HG03097 (cell line): ENCODE results near the gene CERS3.
"Not testable (repeated sequence)": the region's sequence is repeated elsewhere in the genome, so short reads cannot be mapped to it uniquely, and the experiment has no call there.

Experiments
- ATAC-seq: cut with Tn5 transposase; IDR thresholded peaks from one replicate; pipeline ENCODE4 v1.9.1; 2021; ENCODE audit not compliant: unreplicated experiment, low FRiP score

The CERS3 gene

DNA sequence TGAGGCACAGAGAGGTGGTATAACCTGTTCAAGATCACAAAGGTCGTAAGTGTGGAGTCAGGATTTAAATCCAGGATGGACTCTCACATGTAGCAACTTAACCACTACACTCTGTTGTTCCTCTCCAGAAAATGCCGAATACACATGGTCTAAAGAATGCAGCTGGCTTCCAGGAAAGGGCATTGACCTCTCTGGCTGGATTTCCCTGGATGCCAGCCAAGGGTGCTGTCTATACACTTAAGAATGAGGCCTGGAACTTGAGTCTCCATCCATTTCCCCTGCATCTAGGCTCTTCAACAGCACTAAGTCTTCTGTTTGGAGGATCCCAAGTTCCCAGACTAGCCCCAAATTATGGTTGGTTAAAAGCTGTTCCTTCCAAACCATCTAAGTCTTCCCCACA is 60.5 kb downstream of the CERS3 start:
- ATAC-seq, result no peak

DNA sequence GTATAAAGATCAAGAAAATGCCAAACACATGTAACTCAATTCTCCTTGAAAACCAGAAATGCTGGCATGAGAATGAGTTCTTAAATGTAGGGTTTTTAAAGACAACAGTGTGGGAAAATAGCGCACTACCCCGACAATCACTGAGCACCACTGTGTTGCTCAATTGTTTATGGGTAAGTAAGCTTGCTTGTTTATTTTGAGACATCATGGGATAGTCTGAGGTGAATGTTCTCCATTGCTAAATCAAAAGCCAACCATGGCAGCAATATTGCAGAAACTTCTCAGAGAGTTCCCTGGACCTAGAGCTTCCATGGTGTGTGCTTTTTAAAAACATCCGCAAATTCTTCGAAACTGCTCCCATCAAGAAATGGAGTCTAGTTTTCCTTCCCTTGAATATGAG is 62.7 kb downstream of the CERS3 start:
- no peak for ATAC-seq

DNA sequence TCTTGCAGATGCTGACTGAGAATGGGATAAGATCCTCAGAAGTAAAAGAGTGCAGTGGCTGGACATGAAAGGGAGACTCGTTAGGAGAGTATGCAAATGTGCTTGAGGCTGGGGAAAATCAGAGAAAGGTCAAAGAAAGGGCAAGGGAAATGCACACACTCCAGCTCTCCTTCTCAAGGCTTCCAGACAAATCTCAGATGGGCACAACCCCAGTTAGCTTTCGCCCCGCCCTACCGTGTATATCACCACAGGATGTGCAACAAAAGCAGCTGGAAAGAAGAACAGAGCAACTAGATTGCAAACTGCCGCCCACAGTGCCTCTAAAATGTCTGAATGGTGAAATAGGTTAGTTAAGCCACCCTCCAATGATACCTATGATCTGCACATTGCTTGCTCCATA is 63.9 kb downstream of the CERS3 start:
- no peak for ATAC-seq

DNA sequence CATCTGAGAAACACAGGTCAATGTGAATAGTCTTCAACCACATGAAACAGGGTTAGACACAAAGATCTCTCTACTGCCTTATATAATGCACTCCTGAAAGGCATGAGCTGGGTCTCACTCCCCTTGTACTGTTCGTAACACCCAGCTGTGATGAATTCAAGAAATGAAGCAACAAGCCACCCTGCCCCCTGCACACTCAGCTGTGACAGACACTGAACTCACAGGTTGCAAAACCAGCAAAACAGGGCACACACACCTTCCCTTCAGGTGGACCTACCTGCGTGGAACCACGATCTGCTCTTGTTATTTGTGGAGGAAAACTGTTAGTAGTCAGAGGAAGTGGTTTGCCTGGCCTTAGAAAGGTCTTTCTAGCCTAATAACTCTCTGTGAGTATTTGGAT is 64.5 kb downstream of the CERS3 start:
- ATAC-seq, result no peak

DNA sequence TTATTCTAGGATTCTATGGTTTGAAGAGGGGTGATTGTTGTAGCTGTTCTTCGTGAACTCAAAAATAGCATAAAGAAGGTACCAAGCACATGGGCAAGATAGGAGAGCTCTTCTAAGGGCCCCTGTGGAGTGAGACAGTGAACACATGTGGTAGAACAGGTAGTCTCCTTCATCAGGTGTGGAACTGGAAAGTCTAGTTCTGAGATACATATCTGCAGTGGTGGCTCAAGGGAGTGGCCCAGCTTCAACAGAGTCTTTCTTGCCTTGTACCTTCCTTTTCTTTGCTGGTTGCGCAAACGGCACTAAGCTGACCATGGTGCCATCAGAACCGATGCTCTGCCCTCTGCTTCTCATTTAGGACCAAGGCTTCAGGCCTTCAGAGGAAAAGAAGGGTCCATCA is 65.2 kb downstream of the CERS3 start:
- no peak for ATAC-seq

DNA sequence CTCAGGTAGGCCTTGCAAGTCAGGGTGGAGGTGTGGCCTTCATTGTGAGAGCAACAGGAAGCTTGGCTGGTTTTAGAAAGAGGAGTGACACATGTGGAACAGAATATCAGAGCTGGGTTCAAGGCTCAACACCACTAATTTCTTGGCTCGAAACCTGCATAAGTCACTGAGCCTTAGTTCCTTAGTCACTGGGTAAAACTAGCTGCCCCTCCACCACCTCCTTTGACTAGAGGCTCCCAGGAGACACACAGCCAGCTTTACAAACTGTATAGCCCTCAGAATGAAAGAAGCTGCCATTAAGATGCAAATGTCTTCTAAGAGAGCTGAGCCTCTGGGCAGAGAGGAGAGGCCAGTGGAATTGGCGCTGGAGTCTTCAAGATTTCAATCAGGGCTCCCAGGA is 67.7 kb downstream of the CERS3 start:
- ATAC-seq, result no peak

DNA sequence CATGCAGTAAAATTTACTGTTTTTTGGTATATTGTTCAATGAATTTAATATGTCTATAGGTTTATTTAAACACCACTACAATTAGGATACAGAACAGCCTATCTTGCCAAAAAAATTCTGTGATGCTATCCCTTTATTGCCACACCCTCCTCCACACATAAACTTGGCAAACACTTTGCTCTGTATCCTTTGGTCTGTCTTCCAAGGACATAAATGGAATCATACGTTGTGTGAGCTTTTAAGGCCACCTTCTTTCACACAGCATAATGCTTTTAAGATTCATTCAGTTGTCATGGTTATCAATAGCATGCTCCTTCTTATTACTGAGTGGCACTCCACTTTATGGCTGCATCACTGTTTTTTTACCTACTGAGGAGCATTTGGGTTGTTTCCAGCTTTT is 71.5 kb downstream of the CERS3 start:
- ATAC-seq, result no peak

DNA sequence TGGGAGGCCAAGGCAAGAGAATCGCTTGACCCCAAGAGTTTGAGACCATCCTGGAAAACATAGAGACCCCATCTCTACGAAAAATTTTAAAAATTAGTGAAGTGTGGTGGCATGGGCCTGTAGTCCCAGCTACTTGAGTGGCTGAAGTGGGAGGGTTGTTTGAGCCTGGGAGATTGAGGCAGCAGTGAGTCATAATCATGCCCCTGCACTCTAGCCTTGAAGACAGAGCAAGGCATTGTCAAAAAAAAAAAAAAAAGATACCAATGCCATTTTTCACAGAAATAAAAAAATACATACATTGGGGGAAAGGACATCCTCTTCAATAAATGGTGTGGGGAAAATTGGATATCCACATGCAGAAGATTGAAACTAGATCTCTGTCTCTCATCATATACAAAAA is 74.6 kb downstream of the CERS3 start:
- no peak for ATAC-seq

DNA sequence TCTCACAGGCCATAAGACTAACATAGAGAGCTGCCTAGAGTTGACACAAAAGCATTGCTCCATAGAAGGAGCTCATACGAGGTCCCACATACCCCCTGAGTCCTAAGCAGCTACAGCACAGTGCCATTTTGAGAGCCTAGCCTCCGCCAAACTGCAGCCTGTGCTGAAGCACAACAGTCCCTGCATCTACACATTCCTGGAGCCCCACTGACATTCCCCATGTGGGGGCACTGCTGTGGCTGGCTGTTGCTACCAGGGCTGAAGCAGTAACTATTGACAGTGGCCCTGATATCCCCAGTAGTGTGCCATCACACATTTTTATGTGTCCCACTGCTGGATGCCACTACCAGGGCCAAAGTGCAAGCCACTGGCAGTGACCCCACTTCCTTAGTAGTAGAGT is 80.3 kb downstream of the CERS3 start:
- ATAC-seq, result no peak

DNA sequence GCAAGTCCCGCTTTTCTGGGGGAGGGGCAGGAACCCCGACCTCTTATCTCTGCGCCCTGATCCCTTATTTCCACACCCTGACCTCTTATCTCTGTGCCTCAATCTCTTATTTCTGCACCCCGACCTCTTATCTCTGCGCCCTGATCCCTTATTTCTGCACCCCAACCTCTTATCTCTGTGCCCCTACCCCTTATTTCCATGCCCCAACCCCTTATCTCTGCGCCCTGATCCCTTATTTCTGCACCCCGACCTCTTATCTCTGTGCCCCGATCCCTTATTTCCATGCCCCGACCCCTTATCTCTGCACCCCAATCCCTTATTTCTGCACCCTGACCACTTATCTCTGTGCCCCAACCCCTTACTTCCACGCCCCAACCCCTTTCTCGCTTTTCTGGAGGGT is 87.7 kb downstream of the CERS3 start:
- ATAC-seq, result not testable (repeated sequence)

DNA sequence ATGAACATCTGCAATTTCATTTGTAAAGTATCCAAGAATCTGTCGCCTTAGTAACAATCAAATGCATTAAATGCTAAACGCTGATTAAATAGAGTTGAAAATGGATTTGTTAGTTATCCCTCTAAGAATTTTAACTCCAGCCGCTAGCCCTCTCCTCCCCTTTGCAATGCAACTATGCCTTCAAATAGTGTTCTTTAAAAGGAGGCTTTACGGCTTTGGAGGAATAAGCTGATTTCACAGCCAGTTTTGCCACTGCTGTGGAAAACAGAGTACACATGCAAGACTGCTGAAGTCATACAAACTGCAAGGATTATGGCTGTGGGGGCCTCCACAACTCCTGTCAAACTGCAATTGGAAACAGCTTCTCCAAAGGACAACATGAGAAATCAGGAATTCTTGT is 89.2 kb downstream of the CERS3 start:
- no peak for ATAC-seq

DNA sequence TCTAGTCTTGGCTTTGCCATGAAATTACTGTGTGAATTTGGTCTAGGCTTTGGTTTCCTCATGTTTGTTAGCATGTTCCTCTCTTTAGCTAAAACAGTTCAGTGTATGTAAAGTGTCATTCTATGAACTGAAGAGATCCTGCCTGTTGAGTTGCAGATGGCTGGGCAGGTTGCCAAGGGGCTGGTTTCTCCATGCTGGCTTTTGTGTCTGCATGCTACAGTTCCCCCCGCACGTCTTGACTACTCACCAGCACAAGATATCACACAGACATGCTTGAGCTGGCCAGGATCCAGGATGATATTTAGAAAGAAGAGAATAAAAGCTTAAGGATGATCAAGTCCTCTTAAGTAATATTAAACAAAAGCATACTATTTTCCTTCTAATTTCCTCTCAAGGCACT is 90.2 kb downstream of the CERS3 start:
- no peak for ATAC-seq

DNA sequence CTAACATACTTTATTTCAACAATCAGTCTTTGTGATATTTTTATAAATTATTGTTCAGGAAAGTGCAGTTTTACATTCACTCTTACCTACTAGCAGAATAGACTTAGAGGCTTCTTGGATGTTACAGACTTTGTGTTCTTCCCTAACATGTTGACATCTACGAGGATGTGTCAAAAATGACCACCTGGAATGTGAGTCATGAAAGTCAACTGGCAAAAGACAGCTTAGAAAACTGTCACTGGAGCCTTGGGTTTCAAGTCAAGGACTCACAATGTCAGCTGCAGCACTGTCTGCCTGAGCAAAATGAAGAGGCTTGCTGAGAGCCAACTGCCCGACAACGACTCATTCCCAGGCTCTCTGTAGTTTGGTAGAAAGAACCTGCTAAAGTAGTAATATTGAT is 91.5 kb downstream of the CERS3 start:
- no peak for ATAC-seq

DNA sequence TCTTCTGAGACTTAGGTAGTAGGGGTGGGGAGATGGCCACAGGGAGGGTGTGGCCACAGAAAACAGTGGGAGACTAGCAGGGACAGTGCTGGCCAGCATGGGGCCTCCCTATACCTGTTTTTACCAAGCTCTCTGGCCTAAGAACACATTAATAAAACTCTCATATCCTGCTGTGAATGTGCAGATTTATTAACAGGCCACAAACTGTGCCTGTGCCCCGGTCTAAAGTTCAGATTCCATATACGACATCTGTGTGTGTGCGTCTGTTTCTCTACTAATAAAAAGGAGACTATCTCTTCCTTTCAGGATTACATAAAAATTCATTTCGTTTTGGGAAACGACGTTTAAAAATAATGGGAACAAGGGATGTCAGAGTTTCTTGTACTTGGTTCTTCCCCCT is 94.2 kb downstream of the CERS3 start:
- ATAC-seq, result no peak

DNA sequence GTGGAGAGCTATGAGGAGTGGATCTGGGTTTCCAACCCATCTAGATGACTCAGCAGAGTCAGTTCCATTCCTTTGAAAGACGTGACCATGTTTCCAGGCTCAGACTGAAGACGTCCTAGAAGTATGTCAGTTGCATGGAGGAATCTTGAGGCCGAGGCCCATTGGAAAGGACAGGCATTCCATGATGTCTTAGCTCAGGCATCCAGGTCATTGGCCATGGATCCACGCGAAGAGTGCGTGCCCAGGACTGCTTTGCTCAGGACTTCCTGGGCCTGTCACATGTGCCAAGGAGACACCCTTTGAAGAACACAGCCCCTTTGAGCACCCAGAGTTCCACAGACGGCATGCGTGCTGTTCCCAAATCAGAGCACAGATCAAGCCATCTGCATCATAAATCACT is 94.7 kb downstream of the CERS3 start:
- ATAC-seq, result no peak

DNA sequence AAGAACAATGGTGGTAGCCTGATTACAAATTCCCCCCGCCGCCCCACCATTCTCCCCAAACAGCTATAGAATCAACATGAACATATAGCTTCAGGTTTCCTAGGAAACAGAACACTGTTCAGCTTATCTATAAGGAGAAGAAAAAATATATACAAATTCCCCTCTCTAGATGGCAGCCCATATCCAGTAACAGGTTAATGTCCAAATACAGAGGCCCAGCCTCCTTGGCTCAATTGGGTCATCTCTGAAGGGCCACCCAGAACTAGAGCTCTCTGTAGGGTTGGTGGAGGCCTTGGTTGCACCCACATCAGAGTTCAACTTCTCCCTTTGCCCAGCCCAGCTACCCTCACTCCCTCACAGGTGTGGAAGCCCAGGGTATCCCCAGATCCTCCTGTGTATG is 95.4 kb downstream of the CERS3 start:
- no peak for ATAC-seq

DNA sequence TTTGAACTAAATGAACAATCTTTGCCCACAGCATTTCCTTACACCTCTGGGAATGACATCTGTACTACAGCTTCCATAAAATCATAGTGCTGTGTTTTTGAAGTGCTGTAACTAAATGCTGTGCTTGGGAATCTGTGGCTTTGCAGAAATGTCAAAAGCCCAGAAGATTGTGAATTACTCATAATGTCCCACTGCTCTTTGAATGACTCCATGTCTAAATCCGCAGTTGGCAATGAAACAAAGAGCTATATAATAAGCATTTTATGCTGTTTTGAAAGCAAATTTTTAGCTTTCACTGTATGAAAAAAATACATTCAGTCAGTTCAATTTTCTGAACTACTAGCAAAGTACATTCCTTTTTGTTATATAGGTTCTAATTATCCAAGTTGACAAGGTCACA is 98.3 kb downstream of the CERS3 start:
- ATAC-seq, result no peak

DNA sequence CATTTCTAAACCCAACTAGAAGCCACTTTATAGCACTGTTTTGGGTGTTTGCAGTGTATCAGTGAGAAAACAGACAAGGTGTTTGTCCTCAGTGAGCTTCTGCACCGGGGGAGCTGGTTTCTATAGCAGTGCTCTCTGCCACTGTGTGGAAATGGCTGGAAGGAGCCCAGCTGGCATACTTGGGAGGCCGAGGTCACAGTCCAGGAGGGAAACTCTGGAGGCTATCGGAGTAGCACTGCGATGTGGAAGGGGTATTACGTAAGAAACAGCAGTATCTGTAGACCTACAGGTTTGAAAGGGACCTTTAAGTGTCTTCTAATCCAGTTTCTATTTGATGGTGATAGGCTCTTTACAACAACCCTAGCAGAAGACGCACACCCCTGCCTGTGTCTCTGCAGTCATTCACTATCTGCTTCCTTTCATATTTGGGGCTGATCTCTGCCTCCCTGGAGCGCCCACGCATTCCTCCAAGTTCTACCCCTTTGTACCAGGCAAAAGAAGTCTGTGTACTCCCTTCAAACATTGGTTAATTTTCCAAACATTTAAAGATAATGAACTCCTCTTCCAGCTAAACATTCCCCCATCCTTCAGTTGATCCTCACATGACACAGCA is 99.5 kb downstream of the CERS3 start:
- ATAC-seq, result no peak

DNA sequence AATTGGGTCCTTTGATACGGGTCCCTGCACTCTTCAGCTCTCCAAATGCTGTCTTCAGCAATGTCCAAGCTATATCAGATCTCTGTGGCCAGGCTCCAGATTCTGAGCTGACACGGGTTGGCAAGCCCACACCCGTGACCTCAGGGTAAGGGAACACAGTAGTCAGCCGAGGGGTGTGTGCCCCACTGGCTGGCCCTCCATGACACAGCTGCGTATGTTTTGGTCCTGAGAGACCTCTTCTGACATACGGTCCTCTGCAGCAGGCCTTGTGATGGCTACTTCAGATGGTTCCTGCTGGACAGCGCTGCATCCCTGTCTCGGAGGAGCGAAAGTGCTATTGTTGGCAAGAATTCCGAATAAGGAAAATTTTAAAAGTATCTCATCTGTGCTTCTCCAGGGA is 101.8 kb downstream of the CERS3 start:
- ATAC-seq, result no peak

DNA sequence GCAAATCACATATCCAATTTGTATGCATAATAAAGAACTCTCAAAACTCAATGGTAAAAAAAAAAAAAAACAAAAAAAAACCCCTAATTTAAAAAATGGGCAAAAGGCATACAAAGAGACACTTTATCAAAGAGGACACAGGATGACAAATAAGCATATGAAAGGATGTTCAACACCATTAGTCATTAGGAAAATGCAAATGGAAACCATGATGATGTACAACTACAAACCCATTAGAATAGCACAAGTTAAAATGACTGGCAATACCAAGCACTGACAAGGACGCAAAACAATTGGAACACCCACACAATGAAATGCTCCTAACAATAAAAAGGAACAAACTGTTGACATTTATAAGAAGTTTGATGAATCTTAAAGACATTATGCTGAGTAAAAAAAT is 123.6 kb downstream of the CERS3 start:
- no peak for ATAC-seq

DNA sequence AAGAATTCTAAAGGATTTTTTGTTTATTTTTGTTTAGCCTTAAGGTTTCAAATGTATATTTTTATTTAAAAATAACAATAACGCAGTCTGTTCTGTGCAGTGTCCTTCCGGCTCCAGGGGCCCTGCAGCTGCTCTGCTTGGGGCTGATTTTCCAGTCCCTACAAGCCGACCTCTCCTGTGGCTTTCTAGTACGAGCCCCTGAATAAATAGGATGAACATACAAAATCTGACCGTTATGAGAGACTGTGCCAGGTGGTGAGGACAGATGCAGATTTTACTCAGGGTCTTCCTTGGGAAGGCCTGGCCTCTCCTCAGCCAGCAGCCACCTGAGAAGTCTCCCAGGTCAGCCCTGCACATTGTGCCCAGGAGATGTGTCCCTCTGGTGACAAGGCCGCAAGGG is 127.8 kb downstream of the CERS3 start:
- no peak for ATAC-seq

DNA sequence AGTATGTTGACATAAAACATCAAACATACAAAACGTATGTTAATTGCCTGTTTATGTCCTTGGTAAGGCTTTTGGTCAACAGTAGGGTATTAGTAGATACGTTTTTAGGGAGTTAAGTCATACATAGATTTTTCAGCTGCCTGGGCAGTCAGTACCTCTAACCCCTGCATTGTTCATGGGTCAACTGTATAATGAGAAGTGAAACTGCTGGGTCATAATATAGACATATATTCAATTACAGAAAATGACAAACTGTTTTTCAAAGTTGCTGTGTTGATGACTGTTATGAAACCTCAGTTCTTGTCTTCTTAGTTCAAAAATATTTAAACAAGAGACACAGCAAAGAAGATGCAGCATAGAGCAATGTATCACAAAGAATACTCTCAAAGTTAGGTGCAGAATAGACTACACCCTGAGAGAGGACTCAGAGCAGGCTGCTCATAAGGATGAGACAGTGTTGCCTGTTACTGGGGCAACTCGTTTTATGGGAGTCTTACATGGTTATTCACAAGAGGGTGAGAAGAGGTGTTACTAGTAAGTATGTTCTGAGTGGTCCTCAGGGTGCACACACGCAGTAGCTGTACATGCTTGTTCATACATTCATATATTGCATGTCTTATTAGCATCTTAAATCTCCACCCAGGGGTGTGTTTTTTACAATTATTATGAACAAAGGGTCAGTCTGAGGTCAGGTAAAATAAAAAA is 133.9 kb downstream of the CERS3 start:
- no peak for ATAC-seq

DNA sequence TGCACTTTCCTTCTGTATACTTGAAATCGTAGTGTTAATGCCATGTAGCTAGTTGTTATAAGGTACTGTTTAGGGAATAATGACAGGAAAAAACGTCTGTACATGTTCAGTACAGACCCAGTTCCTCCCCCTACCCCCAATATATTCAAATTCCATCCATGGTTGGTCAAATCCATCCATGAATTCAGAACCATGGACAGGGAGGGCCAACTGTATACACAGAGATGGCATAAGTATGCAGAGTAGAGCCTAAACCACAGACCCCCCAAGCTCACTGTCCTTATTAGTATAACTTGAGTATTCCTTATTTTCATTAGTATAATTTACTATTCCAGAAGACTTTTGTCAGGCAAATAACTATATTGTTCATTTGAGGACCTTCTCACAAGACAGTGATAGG is 135.7 kb downstream of the CERS3 start:
- no peak for ATAC-seq
